ENCODE measurements around the gene C2orf72.

GRCh38 chr2:231043796-231044195, 6.5 kb downstream of the C2orf72 start:
- TF ChIP-seq CTCF (IDR thresholded peaks at IDR 0.05) (no peak), POLR2A (IDR thresholded peaks at IDR 0.05) (no peak), EP300 (IDR thresholded peaks at IDR 0.05; ENCODE audit: low read depth) (no peak)

All from transverse colon (tissue), 3 donors.